K562 (cell line): ENCODE measurements around the gene DELE1. TPM values are rescaled to one million over a fixed set of nuclear protein-coding genes. Genes with fewer than 3 reads are reported as not detected.
A peak's percentile ranks its signal among the peaks of the same experiment; 100 is the strongest.

Source experiments
- CHCHD3 ChIP-seq: fragments of 250-450 bp; sonication (Bioruptor Pico); IDR thresholded peaks from 2 replicates; pipeline ENCODE4 v2.1.2; 2022; ENCODE audit warnings: mild to moderate bottlenecking
- DACH1 ChIP-seq: fragments of 450-650 bp; IDR thresholded peaks from 2 replicates; pipeline ENCODE4 v1.6.1; 2018; ENCODE audit not compliant: partially characterized antibody
- ELF1 ChIP-seq: fragments of 200-800 bp; sonication (Bioruptor generic); IDR thresholded peaks from 2 replicates; pipeline ENCODE4 v1.6.1; 2016; ENCODE audit warnings: missing genetic modification characterization, missing compliant biosample characterization
- EP400 ChIP-seq: fragments of 450-650 bp; IDR thresholded peaks from 2 replicates; pipeline ENCODE4 v1.6.1; 2017; ENCODE audit warnings: antibody characterized with exemption, mild to moderate bottlenecking, moderate library complexity
- ETS1 ChIP-seq: conservative IDR thresholded peaks from 2 replicates; pipeline ENCODE4 v1.6.1; 2011; ENCODE audit warnings: low read depth, mild to moderate bottlenecking, low read length; ENCODE audit not compliant: control insufficient read depth
- HMBOX1 ChIP-seq: sonication (generic); IDR thresholded peaks from 2 replicates; pipeline ENCODE4 v1.6.1; 2016
- LEF1 ChIP-seq: fragments of 450-650 bp; IDR thresholded peaks from 2 replicates; pipeline ENCODE4 v1.6.1; 2016; ENCODE audit warnings: mild to moderate bottlenecking
- NCOR1 ChIP-seq: fragments of 450-650 bp; IDR thresholded peaks from 2 replicates; pipeline ENCODE4 v1.6.1; 2016; ENCODE audit warnings: mild to moderate bottlenecking, moderate library complexity
- NFE2 ChIP-seq: IDR thresholded peaks from 2 replicates; pipeline ENCODE4 v1.6.1; 2014; ENCODE audit warnings: antibody characterized with exemption, low read depth
- NFYB ChIP-seq: IDR thresholded peaks from 2 replicates; pipeline ENCODE4 v1.6.1; 2011; ENCODE audit warnings: mild to moderate bottlenecking, moderate library complexity; ENCODE audit not compliant: insufficient read length; ENCODE audit errors: extremely low read depth
- NRF1 ChIP-seq, 2 experiments: fragments of 450-650 bp; IDR thresholded peaks in 1 of 2; conservative IDR thresholded peaks in 1 of 2; 2 replicates each; pipeline ENCODE4 v1.6.1; 2014; ENCODE audit warnings: mild to moderate bottlenecking in 2 of 2
- PTTG1 ChIP-seq: fragments of 450-650 bp; IDR thresholded peaks from 2 replicates; pipeline ENCODE4 v1.6.1; 2016; ENCODE audit warnings: low read depth, mild to moderate bottlenecking, missing genetic modification characterization, missing compliant biosample characterization
- PURB ChIP-seq: sonication (generic); formaldehyde crosslinking; IDR thresholded peaks from 2 replicates; pipeline ENCODE4 v1.9.0; 2021; ENCODE audit warnings: low read depth, mild to moderate bottlenecking, missing genetic modification reagents
- RFX1 ChIP-seq: fragments of 450-650 bp; IDR thresholded peaks from 2 replicates; pipeline ENCODE4 v1.6.1; 2016; ENCODE audit warnings: mild to moderate bottlenecking, moderate library complexity
- SMARCA4 ChIP-seq: fragments of 450-650 bp; IDR thresholded peaks from 2 replicates; pipeline ENCODE4 v1.6.1; 2016
- SMARCB1 ChIP-seq: IDR thresholded peaks from 2 replicates; pipeline ENCODE4 v1.6.1; 2011; ENCODE audit warnings: improper control_type of control experiment, low read depth; ENCODE audit not compliant: insufficient read length
- TAL1 ChIP-seq: fragments of 450-650 bp; IDR thresholded peaks from 2 replicates; pipeline ENCODE4 v1.6.1; 2016; ENCODE audit warnings: mild to moderate bottlenecking
- TEAD1 ChIP-seq, 2 experiments: fragments of 450-650 bp in 1 of 2; sonication (generic) in 1 of 2; formaldehyde crosslinking; IDR thresholded peaks; 2 replicates each; pipeline versions ENCODE4 v1.4.0 to v1.8.0; 2020 to 2022; ENCODE audit warnings: mild to moderate bottlenecking in 2 of 2, missing genetic modification reagents in 1 of 2
- ZNF311 ChIP-seq: fragments of 250-450 bp; sonication (Bioruptor Pico); IDR thresholded peaks from 2 replicates; pipeline ENCODE4 v1.4.0; 2020; ENCODE audit warnings: mild to moderate bottlenecking, moderate library complexity
- ZNF609 ChIP-seq: sonication (generic); formaldehyde crosslinking; IDR thresholded peaks from 2 replicates; pipeline ENCODE4 v1.8.1; 2023; ENCODE audit warnings: missing genetic modification reagents, mild to moderate bottlenecking, borderline replicate concordance
- ZNF76 ChIP-seq: fragments of 250-450 bp; sonication (Bioruptor Pico); IDR thresholded peaks from 2 replicates; pipeline ENCODE4 v1.4.0; 2020; ENCODE audit warnings: mild to moderate bottlenecking, moderate library complexity, borderline replicate concordance
- ZNF778 ChIP-seq: fragments of 450-650 bp; formaldehyde crosslinking; IDR thresholded peaks from 2 replicates; pipeline ENCODE4 v1.4.0; 2020; ENCODE audit warnings: mild to moderate bottlenecking, moderate library complexity
- polyA plus RNA-seq, 8 experiments: library from polyadenylated mRNA; depleted of rRNA in 4 of 8; stranded (reverse) in 5 of 8; unstranded in 3 of 8; fragments of >200 nt; fragmentation: Nextera tagmentation in 2 of 8; fragmentation: Illumina TruSeq in 1 of 8; extraction: Ambion mirVana in 2 of 8; extraction: Trizol in 1 of 8; gene quantifications; 2 replicates each; pipeline versions ENCODE4 v1.2.1 to v1.2.3, GENCODE V29; 2011 to 2014; ENCODE audit warnings: inconsistent platforms in 1 of 8, missing spikeins in 1 of 8
- total RNA-seq, 7 experiments: library from RNA; depleted of rRNA in 6 of 7; stranded (reverse); fragments of >200 nt in 6 of 7; fragmentation: Illumina TruSeq in 2 of 7; extraction: Trizol in 2 of 7; gene quantifications; 2 replicates each; pipeline versions ENCODE4 v1.2.1 to v1.2.3, GENCODE V29; 2011 to 2021; ENCODE audit warnings: low replicate concordance in 1 of 7

The DELE1 gene
- total and polyA plus RNA-seq, 9 of the 15 experiments (the other 6 are each of a cell fraction or from before 2014, with no cell fraction given) = 16.6 to 74.4 (median 49.8) TPM

- TF ChIP-seq NCOR1 = peak; percentile 53
- TF ChIP-seq DACH1 = no peak
- TF ChIP-seq ZNF76 (CRISPR knock-in tag) = no peak
- peak; percentile 77 for TF ChIP-seq HMBOX1
- TF ChIP-seq ELF1 = no peak
- TF ChIP-seq SMARCA4 = peak; percentile 58; the same call in 1 of the 2 replicates
- TF ChIP-seq LEF1 = peak; percentile 72; the same call in 1 of the 2 replicates
- TF ChIP-seq PURB (CRISPR knock-in tag) = no peak
- no peak for TF ChIP-seq RFX1
- TF ChIP-seq ZNF609 (CRISPR knock-in tag) = no peak
- peak; percentile 33; the same call in 1 of the 2 replicates for TF ChIP-seq TAL1
- TF ChIP-seq PTTG1 (tag) = no peak
- TF ChIP-seq CHCHD3 = no peak
- TF ChIP-seq ZNF311 (CRISPR knock-in tag) = no peak
- no peak for TF ChIP-seq ZNF778 (CRISPR knock-in tag)
- 0 out of 4 replicates have a peak, but pooled peaks of 1 of the 2 experiments have one; percentile 20 for TF ChIP-seq NRF1 (conservative IDR thresholded peaks at IDR 0.05 in 1 of 2, IDR thresholded peaks at IDR 0.05 in 1 of 2)
- TF ChIP-seq EP400 = peak; percentile 80; the same call in 1 of the 2 replicates
- no peak for TF ChIP-seq ETS1
- TF ChIP-seq NFE2 = peak; percentile 95
- TF ChIP-seq NFYB = no peak
- no peak for TF ChIP-seq TEAD1 (CRISPR knock-in tag; IDR thresholded peaks at IDR 0.05)
- no peak for TF ChIP-seq SMARCB1
Measured at GRCh38 chr5:141969783-141970771, 46.4 kb downstream of the DELE1 start (continued).
